OCI-LY3 (cell line): ENCODE data around the gene CMTM2.

ENCODE experiments used
- H2AFZ ChIP-seq: fragments of 200-600, 300-600 bp; shearing (Covaris generic); 2 replicates; pipeline ENCODE4 v1.6.0; 2014; ENCODE audit warnings: antibody characterized with exemption, low read depth, low read length
- H3K27ac ChIP-seq: fragments of 200-600, 300-600 bp; sonication (generic); 2 replicates; pipeline ENCODE4 v1.5.1; 2014; ENCODE audit warnings: mild to moderate bottlenecking, low read length, moderate library complexity, mixed read lengths
- H3K27me3 ChIP-seq: fragments of 200-600, 300-600 bp; sonication (generic); 2 replicates; pipeline ENCODE4 v1.6.1; 2014; ENCODE audit warnings: low read depth, low read length, mixed read lengths
- H3K36me3 ChIP-seq: fragments of 200-600, 300-600 bp; sonication (generic); replicated peaks from 2 replicates; pipeline ENCODE3; 2014; ENCODE audit warnings: low read depth, low read length, mixed read lengths
- H3K4me1 ChIP-seq: fragments of 300-600, 200-600 bp; sonication (generic); 2 replicates; pipeline ENCODE4 v1.6.1; 2014; ENCODE audit warnings: low read length, mixed read lengths
- H3K4me2 ChIP-seq: fragments of 200-600, 300-600 bp; sonication (generic); 2 replicates; pipeline ENCODE4 v1.6.1; 2014; ENCODE audit warnings: low read length, mixed read lengths
- H3K4me3 ChIP-seq: fragments of 300-600, 200-600 bp; sonication (generic); 2 replicates; pipeline ENCODE4 v1.5.1; 2014; ENCODE audit warnings: antibody characterized with exemption, mild to moderate bottlenecking, low read length, moderate library complexity
- H3K79me2 ChIP-seq: fragments of 300-600, 200-600 bp; shearing (Covaris generic); 2 replicates; pipeline ENCODE4 v1.6.1; 2014; ENCODE audit warnings: mild to moderate bottlenecking, low read length, mixed read lengths
- H3K9ac ChIP-seq: fragments of 300-600, 200-600 bp; shearing (Covaris generic); 2 replicates; pipeline ENCODE4 v1.6.0; 2014; ENCODE audit warnings: mild to moderate bottlenecking, low read length, moderate library complexity
- H3K9me3 ChIP-seq: fragments of 200-600, 300-600 bp; shearing (Covaris generic); 2 replicates; pipeline ENCODE4 v1.6.1; 2014; ENCODE audit warnings: low read length, mixed read lengths; ENCODE audit not compliant: insufficient read depth
- H4K20me1 ChIP-seq: fragments of 200-600, 300-600 bp; sonication (generic); 2 replicates; pipeline ENCODE4 v1.6.1; 2016; ENCODE audit warnings: low read length, mixed read lengths; ENCODE audit not compliant: insufficient read depth
- EZH2phosphoT487 ChIP-seq: fragments of 200-600 bp; shearing (Covaris generic); IDR thresholded peaks from 2 replicates; pipeline ENCODE4 v1.6.1; 2018; ENCODE audit warnings: antibody characterized with exemption, mixed run types, low read depth
- TF ChIP-seq, protein P1 (sequence below): fragments of 200-600, 300-600 bp; sonication (generic); IDR thresholded peaks from 2 replicates; pipeline ENCODE4 v1.5.1; 2014; ENCODE audit warnings: antibody characterized with exemption, low read length, low read depth

CMTM2 gene

DNA sequence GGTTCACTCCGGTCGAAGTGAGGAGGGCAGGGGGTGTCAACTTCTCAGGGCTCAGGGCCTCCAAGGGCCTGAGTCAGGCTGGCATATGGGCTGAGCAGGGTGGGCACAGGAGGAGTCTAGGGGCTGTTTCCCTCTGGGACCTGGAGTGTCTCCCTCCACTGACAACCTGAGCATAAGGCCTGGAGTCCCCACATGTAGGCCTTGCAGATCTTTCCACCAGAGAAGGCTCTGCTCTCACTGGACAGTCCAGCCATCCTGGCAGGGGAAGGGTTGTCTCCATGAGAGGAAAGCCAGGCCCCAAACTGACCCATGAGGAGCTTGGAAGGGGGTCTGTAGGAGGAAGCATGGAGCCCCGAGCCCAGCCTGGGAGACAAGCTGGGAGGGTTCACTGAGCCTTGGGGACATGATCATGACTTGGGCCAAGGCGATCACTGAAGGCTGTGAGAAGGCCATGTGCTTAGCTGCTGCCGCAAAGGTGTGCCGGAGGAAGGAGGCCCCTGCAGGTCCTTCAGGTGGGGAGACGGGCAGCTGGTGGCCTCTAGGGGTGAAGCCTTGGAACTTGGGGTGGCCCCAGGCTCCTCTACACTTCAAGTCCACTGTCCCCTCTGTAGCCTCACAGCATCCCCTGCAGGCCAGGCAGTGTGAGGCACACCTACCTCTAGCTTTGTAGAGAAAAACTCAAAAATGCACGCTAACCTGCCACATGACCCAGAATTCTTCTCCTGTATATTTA lies 9.9 kb downstream of the CMTM2 start:
- Histone ChIP-seq H3K36me3 (no peaks in the 10 kb centered on the region), H3K9ac (peak overlapping the region; percentile 57; the same call in 1 of the 2 replicates), H3K9me3 (peaks cover 4% of the 10 kb centered on the region; the same call in 1 of the 2 replicates), H3K27ac (no peak overlapping the region), H2AFZ (peak overlapping the region; percentile 75; the same call in 1 of the 2 replicates), H3K4me1 (peaks cover 29% of the 10 kb centered on the region), H3K4me2 (peak overlapping the region; percentile 65), H4K20me1 (no peaks in the 10 kb centered on the region), H3K27me3 (peaks cover 14% of the 10 kb centered on the region), H3K4me3 (no peak overlapping the region), H3K79me2 (no peaks in the 10 kb centered on the region)
- no peak for TF ChIP-seq EZH2phosphoT487
- TF ChIP-seq, protein P1, sequence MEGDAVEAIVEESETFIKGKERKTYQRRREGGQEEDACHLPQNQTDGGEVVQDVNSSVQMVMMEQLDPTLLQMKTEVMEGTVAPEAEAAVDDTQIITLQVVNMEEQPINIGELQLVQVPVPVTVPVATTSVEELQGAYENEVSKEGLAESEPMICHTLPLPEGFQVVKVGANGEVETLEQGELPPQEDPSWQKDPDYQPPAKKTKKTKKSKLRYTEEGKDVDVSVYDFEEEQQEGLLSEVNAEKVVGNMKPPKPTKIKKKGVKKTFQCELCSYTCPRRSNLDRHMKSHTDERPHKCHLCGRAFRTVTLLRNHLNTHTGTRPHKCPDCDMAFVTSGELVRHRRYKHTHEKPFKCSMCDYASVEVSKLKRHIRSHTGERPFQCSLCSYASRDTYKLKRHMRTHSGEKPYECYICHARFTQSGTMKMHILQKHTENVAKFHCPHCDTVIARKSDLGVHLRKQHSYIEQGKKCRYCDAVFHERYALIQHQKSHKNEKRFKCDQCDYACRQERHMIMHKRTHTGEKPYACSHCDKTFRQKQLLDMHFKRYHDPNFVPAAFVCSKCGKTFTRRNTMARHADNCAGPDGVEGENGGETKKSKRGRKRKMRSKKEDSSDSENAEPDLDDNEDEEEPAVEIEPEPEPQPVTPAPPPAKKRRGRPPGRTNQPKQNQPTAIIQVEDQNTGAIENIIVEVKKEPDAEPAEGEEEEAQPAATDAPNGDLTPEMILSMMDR: peak; percentile 95

GRCh38 chr16:66590322-66590721 lies 11.1 kb downstream of the CMTM2 start:
- peaks cover 4% of the 10 kb centered on the region; the same call in 1 of the 2 replicates for H3K9me3 ChIP-seq
- no peaks in the 10 kb centered on the region for H4K20me1 ChIP-seq
- peak overlapping the region; percentile 72 for H3K4me3 ChIP-seq
- peak overlapping the region; percentile 65 for H3K4me2 ChIP-seq
- H3K79me2 ChIP-seq: no peaks in the 10 kb centered on the region
- H3K4me1 ChIP-seq: peaks cover 41% of the 10 kb centered on the region
- H3K27me3 ChIP-seq: peaks cover 16% of the 10 kb centered on the region
- H3K36me3 ChIP-seq: no peaks in the 10 kb centered on the region
- H3K27ac ChIP-seq: peak overlapping the region; percentile 1; the same call in 1 of the 2 replicates
- TF ChIP-seq, protein P1: no peak
- no peak for TF ChIP-seq EZH2phosphoT487
- peak overlapping the region; percentile 57 for H3K9ac ChIP-seq
- 0 out of 2 replicates have a peak overlapping the region, but pooled peaks have one; percentile 23 for H2AFZ ChIP-seq

DNA sequence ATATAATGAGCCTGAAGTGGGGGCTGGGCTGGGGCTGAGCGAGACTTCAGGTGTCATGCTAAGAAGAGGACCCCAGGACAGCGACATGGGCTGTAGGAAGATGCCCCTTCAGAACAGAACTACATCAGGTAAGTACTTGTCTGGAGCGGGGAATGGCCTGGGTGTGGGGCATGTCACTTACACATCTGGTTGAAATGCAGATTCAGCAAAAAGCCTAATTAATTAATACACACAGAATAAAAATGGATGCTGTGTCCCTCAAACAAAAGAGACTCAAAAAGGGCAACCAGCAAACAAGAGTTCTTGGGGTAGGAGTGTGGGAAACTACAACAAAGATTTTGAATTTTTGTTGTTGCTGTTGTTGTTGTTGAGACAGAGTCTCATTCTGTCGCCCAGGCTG lies 11.8 kb downstream of the CMTM2 start:
- H3K4me1 ChIP-seq: peaks cover 40% of the 10 kb centered on the region
- H3K4me3 ChIP-seq: peak overlapping the region; percentile 72; the same call in 1 of the 2 replicates
- peak overlapping the region; percentile 57; the same call in 1 of the 2 replicates for H3K9ac ChIP-seq
- peaks cover 4% of the 10 kb centered on the region; the same call in 1 of the 2 replicates for H3K9me3 ChIP-seq
- peaks cover 16% of the 10 kb centered on the region for H3K27me3 ChIP-seq
- no peaks in the 10 kb centered on the region for H3K36me3 ChIP-seq
- TF ChIP-seq, protein P1: no peak
- no peak for TF ChIP-seq EZH2phosphoT487
- H4K20me1 ChIP-seq: no peaks in the 10 kb centered on the region
- H3K79me2 ChIP-seq: no peaks in the 10 kb centered on the region
- peak overlapping the region; percentile 65 for H3K4me2 ChIP-seq
- no peak overlapping the region for H2AFZ ChIP-seq
- H3K27ac ChIP-seq: no peak overlapping the region

DNA sequence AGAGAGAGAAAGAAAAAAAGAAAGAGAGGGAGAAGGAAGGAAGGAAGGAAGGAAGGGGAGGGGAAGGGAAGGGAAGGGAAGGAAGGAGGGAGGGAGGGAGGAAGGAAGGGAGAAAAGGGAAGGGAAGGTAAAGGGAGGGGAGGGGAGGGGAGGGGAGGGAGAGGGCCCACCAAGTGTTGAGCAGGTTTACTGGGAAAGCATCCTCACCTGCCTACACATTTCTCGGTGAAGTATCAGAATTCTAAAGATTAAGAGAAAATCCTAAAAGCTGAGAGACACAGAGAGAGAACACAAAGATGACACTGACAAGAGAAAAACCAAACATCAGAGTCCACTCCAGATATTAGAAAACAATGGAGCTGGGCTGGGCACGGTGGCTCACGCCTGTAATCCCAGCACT lies 13.0 kb downstream of the CMTM2 start:
- H3K27ac ChIP-seq: no peak overlapping the region
- peaks cover 4% of the 10 kb centered on the region; the same call in 1 of the 2 replicates for H3K9me3 ChIP-seq
- H3K36me3 ChIP-seq: no peaks in the 10 kb centered on the region
- H3K79me2 ChIP-seq: no peaks in the 10 kb centered on the region
- no peak overlapping the region for H3K9ac ChIP-seq
- H3K4me2 ChIP-seq: no peak overlapping the region
- H3K4me1 ChIP-seq: peaks cover 53% of the 10 kb centered on the region
- no peak overlapping the region for H3K4me3 ChIP-seq
- TF ChIP-seq EZH2phosphoT487: no peak
- TF ChIP-seq, protein P1: no peak
- H3K27me3 ChIP-seq: peaks cover 16% of the 10 kb centered on the region
- H4K20me1 ChIP-seq: no peaks in the 10 kb centered on the region
- H2AFZ ChIP-seq: no peak overlapping the region
